ENCODE measurements around the gene SYNGR3.
"Not testable (repeated sequence)": the region's sequence is repeated elsewhere in the genome, so short reads cannot be mapped to it uniquely, and the experiment has no call there.

Gene SYNGR3, protein sequence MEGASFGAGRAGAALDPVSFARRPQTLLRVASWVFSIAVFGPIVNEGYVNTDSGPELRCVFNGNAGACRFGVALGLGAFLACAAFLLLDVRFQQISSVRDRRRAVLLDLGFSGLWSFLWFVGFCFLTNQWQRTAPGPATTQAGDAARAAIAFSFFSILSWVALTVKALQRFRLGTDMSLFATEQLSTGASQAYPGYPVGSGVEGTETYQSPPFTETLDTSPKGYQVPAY

DNA sequence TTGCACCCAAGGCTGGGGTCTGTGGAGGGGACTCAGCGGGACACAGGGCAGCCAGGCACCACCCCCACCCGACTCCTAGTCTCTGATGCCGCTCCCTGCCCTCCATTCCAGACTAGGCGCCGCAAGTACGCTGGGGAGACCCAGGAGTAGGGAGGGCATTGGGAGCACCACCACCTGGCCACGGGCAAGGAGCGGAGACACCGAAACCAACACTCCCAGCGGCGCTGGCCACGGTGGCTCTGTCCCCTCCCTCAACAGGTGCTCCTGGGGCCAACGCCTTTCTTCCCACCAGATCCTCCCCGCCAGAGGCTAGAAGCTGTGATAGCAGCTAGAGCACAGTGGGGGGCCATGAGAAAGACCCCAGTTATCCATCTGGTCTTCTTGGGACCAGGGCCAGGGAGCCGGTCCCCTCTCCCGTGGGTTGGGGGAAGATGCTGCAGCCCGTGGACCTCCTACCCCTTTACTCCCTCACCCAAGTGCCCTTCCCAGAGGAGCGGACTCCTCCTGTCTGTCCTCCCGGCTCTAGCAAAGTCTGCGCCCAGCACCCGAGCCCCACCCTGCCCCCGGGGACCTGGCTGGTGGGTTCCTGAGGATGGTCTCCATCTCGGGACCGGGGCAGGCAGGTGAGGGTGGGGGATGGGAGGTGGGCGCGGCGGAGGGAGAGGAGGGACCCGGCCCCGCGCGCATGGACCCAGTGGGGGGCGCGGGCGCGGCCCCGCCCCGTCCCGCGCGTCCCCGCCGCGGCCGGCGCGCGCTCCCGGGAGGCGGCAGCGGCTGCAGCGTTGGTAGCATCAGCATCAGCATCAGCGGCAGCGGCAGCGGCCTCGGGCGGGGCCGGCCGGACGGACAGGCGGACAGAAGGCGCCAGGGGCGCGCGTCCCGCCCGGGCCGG is at the start of gene SYNGR3:
TSS of gene SYNGR3 (plus strand) at position 762 of the 892 bp plus-strand sequence. CDS start 133 bp downstream, outside the sequence.
- no peak for DNase-seq

DNA sequence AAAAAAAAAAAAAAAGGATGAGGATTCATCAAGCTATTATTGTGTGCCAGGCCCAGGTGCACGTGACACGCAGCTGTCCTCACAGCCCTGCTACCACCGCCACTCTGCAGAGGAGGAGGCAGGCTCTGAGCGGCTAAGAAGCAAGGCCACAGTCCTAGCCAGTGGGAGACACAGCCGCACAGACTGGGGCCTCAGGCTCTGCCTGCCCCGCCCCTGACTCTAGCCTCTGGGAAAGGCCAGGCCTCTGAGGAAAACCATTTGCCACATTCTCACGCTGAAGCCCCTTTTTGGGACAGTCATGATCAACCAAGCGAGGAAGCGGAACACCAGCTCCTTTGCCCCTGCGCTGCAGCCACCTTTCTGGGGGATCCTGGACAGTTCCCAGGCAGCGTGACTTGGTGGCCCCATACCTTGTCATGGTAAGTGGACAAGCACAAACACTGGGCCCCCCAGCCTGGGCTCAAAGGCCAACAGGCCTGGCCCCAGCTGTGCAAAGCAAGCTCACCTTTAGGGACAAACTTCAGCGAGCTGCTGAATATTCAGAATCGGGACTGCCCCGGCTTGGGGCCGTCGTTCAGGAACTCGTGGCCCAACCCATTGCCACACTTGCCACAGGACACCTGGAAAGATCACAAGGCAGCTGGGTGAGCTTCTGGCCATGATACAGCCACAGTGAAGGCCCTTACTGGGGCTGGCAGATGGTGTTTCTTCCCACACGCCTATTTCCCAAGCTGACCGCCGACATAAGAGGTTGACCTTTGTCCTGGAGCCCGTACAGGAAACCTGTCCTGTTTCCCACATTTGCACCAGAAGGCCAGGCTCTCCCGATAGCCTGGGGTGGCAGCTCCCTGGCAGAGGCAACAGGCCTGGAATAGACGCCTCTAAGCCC is 49.3 kb upstream of the SYNGR3 start:
- DNase-seq = no peak

DNA sequence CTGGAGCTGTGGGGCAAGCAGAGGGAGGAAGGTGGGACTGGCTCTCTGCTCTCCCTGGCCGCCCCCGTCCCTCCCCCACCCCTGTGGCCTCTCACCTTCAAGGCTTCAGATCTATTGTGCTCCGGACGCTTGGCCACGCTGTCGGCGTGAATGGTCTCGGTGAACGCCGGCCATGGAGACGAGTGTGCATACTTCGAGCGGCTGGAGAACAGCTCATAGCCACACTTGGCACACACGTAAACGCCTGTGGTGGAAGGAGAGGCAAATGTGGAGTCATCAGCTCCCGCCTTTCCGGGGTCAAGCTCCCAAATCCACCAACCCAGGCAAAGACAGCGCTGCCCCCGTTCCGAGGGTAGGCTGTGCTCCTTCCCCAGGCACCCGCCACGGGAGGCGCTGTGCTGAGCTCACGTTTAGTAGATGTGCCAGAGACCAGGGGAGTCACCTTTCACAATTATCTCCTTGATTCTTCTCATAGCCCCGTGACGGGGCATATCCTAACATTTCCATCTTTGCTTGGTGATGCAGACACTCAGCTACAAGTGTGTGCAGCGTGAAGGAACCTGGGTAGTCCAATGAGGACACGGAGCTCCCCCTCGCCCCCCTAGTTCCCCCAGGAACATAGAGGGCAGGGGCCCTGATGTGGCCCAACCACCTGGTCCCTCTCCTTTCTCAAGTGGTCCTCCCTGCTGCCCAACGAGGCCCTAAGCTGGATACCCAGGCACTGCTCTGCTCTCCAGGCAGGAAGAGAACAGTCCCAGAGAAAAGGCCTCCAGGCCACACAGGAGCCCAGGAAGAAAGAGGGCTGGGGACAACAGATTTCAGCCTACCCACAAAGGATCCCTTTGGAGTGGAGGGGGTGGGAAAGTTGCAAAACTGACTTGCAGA is 48.4 kb upstream of the SYNGR3 start:
- no peak for DNase-seq

DNA sequence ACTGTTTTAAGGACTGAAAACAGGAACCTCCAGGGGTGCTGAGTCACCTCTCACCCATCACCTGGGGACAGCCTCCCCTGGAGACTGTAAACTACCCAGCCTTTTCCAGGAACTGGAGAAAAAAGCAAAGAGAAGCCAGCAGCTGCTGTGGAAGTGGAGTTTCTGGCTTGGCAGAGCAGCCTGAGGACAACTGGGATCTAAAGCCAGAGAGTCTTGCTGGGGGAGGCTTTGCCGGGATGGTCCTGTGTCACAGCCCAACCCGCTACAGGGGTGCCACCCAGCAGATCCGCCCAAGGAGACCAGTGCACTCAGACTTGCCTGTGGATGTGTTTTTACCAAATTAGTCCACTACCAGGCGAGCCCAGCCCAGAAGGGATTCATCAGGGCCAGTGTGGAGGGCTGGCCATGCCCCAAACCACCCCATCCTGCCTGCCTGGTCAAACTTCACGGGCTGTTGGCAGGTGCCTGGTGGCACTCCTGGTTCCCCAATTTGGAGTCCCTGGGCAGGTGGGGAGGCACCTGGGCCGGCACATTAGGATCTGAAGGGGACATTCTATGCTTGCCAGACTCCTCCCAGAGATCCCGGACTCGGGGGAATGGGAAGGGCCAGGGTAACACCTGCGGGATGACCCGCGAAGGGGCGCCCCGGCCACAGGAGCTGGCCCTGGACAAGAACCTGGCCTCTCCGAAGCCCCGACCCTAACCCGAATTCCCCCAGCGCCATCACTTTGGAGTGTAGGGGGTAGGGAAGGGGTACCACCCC is 47.5 kb upstream of the SYNGR3 start:
- DNase-seq = no peak

DNA sequence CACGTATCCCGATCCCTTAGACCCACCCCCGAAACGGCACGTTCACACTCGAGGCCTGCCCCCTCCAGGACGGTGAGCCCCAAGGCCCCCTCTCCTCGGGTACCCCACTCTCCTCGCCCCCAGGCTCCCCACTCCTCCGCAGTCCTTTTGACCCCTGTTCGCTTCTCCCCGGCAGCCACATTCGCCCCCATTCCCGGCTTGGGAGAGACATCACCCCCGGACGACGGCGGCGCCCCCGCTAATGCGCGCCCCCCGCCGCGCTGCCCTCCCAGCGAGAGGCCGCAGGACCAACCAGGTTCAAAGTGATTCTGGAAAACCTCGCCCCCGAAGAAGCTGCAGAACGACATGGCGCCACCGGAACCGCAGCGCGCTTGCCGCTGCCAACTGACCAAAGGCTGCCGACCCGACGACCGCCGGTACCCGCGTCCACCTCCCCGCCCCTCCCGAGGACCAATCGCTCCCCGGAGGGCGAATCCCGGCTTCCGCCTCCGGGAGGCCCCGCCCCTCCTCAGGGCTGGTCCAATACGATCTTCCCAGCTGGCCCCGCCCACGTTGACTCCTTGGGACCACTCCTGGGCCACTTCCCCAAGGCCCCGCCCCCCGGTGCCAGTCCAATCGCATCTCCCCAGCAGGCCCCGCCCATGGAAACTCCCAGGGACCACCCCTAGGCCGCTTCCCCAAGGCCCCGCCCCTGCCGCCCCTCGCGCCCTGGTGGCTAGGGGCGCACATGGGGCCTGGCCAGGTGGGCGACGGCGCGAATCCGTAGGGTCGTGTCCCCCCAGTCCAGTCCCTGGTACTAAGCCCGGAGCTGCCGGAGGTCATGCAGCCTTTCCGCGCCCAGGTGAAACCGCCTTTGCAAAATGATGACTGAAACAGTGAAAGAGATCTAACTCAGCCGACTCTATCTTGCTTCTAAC is 46.7 kb upstream of the SYNGR3 start, which contains the start of gene MSRB1:
TSS of gene MSRB1 (minus strand) at position 390 of the 917 bp plus-strand sequence. CDS start at position 347, 43 bp downstream.
- peak; percentile 99 for DNase-seq

DNA sequence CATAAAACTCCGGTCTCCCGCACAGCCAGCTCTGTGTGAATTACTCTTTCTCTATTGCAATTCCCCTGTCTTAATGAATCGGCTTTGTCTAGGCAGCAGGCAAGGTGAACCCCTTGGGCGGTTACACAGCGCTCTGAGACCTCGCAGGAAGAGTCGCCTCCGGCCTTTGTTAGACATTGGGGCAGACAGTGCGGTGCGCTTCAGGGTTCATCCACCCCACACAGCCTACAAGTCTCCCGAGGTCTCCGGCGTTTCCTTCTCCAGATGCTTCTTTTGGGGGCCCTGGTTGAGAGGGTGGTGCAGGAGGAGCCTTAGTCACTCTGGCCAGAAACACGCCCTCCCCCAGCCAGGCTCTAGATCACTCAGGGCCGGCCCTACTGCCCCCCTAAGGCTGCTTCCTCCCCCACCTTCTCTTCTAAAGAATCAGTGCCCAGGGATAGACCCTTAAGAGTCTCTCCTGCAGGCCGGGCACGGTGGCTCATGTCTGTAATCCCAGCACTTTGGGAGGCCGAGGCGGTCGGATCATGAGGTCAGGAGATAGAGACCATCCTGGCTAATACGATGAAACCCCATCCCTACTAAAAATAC is 45.1 kb upstream of the SYNGR3 start:
- no peak for DNase-seq

DNA sequence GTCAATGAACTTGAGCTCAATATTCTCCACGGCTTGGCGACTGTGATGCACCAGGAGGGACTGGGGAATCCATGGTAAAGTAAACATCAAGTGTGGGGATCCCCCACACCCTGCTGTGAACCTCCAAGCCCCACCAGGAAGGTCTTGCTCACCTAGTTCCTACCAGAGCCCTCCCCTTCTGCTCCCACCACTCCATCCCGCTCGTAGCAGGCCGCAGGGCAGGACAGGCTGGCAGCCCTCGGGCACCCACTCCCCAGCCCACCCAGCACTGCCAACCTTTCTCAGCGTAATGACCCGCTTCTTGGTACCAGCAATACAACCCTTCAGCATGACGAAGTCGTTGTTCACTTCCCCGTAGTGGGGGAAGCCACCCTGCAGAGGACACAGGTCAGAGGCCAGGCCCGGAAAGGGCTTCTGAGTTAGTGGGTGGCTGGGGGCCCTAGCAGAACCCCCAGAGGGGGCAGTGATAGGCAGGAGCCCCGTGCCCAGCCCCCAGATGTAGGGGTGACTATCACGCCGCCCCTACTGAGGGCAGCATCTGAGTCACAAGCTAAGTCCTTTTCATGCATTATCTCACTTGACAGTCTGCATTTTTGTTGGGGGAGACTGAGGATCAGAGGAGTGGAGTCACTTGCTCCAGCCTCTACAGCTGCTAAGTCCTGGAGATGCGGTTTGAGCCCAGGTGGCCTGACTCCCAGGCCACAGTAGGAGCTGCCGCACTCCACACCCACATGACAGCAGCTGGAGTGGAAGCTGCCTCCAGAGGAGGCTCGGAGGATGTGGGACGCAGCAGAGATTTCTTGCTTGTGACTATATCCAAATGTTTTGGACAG is 44.0 kb upstream of the SYNGR3 start:
- DNase-seq = no peak

DNA sequence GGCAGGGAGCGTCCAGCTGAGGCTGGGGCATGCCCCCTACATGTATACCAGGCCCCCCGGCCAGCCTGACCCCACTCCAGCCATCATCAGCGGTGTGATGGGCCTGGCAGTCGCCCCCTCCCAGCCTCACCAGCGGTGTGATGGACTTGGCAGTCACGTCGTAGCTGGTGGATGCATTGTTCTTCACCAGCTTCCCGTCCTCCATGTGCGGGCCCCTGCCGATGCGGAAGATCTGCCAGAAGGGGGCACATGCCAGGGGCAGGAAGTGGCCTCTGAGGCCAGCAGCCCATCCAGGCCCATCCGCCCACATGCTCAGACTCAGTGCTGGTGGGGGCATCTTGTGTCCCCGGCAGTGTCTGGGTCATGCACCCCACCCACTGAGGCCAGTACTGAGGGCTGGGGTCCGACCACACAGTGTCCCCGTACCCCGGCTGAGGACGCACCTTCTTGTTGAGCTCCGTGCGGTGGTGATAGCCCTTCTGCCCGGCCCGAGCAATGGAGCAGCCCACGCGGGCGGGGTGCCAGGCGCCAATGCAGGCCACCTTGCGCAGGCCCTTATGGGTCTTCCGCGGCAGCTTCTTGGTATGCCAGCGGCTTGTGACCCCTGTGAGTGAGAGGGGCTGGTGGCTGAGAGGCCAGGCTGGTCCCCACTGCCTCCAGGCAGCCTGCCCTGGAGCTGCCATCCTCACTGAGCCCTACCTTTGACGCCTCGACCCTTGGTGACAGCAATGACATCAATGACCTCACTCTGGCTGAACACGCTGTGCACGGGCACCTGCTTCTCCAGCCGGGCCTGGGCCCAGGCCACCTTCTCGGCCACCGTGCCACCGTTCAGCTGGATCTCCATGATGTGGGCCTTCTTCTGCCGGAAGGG is 43.0 kb upstream of the SYNGR3 start:
- no peak for DNase-seq

DNA sequence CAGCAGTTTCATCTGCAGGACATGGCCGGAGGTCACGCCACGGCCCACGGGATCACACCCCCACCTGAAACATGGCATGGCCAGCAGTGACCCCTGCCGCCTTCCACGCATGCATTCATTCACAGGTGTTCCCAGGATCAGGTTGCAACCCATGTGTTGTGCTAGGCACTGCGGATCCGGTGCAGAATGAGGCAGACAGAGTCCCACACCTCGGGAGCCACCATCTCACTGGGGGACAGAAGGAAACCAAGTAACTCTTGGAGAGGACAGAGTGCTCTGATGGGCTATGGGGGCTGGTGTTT is 42.5 kb upstream of the SYNGR3 start:
- DNase-seq = no peak

DNA sequence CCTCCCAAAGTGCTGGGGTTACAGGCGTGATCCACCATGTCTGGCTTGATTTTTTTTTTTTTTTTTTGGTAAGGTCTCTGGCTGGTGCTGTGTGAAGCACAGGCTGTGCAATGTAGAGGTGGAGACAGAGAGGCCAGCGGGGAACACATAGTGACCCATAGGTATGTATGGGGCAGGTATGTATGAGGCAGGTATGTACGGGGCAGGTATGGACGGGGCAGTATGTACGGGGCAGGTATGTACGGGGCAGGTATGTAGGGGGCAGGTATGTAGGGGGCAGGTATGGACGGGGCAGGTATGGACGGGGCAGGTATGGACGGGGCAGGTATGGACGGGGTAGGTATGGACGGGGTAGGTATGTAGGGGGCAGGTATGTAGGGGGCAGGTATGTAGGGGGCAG is 40.3 kb upstream of the SYNGR3 start:
- DNase-seq = no peak

DNA sequence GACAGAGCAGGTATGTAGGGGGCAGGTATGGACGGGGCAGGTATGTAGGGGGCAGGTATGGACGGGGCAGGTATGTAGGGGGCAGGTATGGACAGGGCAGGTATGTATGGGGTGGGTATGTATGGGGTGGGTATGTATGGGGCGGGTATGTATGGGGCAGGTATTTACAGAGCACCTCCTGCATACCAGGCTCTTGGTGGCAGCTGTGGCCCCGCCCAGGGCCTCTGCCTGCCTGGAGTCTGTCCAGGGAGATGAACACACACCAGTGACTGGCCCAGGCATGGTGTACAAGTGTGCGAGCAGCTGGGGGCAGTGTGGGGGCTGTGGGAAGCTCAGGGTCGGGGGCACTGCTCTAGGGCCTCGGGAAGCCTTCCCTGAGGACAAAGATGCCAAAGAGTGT is 39.7 kb upstream of the SYNGR3 start:
- no peak for DNase-seq

DNA sequence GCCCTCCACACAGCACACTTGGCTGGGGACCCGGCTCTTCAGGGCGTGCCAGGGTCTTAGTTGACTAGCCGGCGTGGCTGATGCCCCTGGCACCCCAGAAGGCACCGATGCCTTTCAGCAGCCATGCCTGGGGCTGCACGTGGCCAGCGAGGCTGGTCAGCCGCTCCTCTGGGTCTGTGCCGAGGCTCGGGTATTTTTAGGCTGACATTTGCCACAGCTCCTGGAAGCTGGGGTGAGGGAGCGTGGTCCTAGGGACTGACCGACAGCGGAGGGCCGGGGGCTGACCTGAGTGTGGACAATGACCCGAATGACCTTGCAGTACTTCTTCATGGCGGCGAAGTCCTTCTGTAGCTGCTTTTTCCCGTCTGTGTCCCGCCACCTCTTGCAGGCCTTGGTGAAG is 39.2 kb upstream of the SYNGR3 start:
- no peak for DNase-seq

DNA sequence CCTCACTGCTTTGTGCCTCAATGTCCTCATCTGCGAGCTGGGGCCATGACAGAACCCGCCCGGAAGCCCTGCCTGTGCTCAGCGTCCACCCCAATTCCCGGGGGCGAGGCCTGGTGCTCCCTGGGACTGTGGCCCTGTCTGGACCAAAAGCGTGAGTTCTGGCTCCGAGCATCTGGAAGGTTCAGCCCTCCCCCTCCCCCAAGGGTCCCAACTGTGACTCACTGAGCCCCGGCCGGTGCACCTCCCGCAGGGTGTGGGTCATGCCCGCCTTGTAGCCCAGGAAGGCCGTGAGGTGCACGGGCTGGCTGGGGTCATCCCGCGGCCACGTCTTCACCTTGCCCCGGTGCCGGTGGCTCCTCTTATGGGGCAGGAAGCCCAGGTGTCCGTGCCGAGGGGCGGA is 36.0 kb upstream of the SYNGR3 start:
- no peak for DNase-seq

DNA sequence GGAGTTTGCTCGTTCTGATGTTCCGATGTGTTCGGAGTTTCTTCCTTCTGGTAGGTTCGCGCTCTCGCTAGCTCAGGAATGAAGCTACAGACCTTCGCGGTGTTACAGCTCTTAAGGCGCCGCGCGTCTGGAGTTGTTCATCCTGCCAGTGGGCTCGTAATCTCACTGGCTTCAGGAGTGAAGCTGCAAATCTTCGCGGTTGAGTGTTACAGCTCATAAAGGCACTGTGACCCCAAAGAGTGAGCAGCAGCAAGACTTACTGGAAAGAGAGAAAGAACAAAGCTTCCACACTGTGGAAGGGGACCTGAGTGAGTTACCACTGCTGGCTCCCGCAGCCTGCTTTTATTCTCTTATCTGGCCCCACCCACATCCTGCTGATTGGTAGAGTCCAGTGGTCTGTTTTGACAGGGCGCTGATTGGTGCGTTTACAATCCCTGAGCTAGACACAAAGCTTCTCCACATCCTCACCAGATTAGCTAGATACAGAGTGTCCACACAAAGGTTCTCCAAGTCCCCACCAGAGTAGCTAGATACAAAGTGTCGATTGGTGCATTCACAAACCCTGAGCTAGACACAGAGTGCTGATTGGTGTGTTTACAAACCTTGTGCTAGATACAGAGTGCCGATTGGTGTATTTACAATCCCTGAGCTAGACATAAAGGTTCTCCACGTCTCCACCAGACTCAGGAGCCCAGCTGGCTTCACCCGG is 32.2 kb upstream of the SYNGR3 start:
- DNase-seq = not testable (repeated sequence)

DNA sequence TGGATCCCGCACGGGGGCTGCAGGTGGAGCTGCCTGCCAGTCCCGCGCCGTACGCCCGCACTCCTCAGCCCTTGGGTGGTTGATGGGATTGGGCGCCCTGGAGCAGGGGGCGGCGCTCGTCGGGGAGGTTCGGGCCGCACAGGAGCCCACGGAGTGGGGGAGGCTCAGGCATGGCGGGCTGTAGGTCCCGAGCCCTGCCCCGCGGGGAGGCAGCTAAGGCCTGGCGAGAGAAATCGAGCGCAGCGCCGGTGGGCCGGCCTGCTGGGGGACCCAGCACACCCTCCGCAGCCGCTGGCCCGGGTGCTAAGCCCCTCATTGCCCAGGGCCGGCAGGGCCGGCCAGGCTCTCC is 31.7 kb upstream of the SYNGR3 start:
- not testable (repeated sequence) for DNase-seq

DNA sequence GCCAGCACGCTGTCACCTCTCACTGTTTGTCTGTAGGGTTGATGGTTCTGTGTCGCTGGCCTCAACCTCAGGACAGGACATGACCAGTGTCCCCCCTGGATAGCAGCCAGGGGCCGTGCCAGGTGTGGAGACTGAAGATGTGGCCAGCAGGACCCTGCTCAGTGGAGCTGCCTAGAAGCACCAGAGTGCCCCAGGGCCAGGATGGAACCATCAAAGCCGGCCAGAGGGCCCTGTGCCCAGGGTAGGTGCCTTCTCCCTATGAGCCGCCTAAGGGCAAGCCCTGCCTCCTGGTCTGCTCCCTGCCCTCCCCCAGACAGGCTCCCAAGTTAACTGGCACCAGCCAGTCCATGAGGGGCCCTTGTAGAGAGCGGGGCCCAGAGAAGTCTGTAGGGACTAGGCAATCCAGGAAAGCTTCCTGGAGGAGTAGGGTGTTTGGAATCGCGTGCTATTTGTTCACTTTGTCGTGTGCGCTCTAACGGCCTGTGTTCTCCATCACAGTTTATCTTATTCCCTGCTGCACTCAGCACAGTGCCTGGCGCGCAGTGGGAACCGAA is 31.0 kb upstream of the SYNGR3 start:
- no peak for DNase-seq

Measured in NCI-H187 treated with DMSO at 0.1 percent for 48 hours (cell line).